Endothelial cell (in vitro differentiated cells): ENCODE results near the gene HHIPL1. TPM values are rescaled to one million over a fixed set of nuclear protein-coding genes. Genes with fewer than 3 reads are reported as not detected.

Experiments
- DNase-seq: peaks from one replicate; pipeline ENCODE4 v3.0.0; 2021; ENCODE audit warnings: low spot score
- H3K27ac Mint-ChIP-seq: one replicate; pipeline ENCODE4 v1.8.0; 2021; ENCODE audit warnings: mixed read lengths, inconsistent platforms; ENCODE audit not compliant: unreplicated experiment
- H3K27me3 Mint-ChIP-seq: one replicate; pipeline ENCODE4 v1.8.0; 2021; ENCODE audit warnings: mild to moderate bottlenecking, moderate library complexity, mixed read lengths, inconsistent platforms; ENCODE audit not compliant: unreplicated experiment
- H3K36me3 Mint-ChIP-seq: one replicate; pipeline ENCODE4 v1.8.0; 2021; ENCODE audit warnings: mild to moderate bottlenecking, low read depth, mixed read lengths, inconsistent platforms; ENCODE audit not compliant: unreplicated experiment
- H3K4me1 Mint-ChIP-seq: one replicate; pipeline ENCODE4 v1.8.0; 2021; ENCODE audit warnings: mild to moderate bottlenecking, mixed read lengths, inconsistent platforms; ENCODE audit not compliant: unreplicated experiment
- H3K4me3 Mint-ChIP-seq: one replicate; pipeline ENCODE4 v1.8.0; 2021; ENCODE audit warnings: mild to moderate bottlenecking, mixed read lengths, inconsistent platforms; ENCODE audit not compliant: unreplicated experiment
- H3K9me3 Mint-ChIP-seq: one replicate; pipeline ENCODE4 v1.8.0; 2021; ENCODE audit warnings: mixed read lengths, inconsistent platforms; ENCODE audit not compliant: unreplicated experiment
- CTCF ChIP-seq: fragments of 200-600 bp; sonication (generic); IDR thresholded peaks from one replicate; pipeline ENCODE4 v1.5.0; 2021; ENCODE audit warnings: antibody characterized with exemption; ENCODE audit not compliant: unreplicated experiment
- total RNA-seq: library from RNA; stranded (reverse); fragmentation: NEBNext Ultra II Directional; extraction: Animal tissue kit (Norgen Biotek cat#: 25700); gene quantifications from one replicate; pipeline ENCODE4 v1.2.1, GENCODE V29; 2021; ENCODE audit not compliant: unreplicated experiment

HHIPL1 gene
- total RNA-seq, 1 donor from 2014 or later = 15.1 TPM

- peak overlapping the region; percentile 78 for H3K4me3 Mint-ChIP-seq
- H3K27me3 Mint-ChIP-seq = peaks cover 15% of the 10 kb centered on the region
- no peaks in the 10 kb centered on the region for H3K9me3 Mint-ChIP-seq
- DNase-seq = no peak
- peaks cover 5% of the 10 kb centered on the region for H3K36me3 Mint-ChIP-seq
- H3K4me1 Mint-ChIP-seq = peaks cover 31% of the 10 kb centered on the region
- no peak for TF ChIP-seq CTCF
- no peak overlapping the region for H3K27ac Mint-ChIP-seq
Measured at GRCh38 chr14:99685151-99685591, 40.2 kb downstream of the HHIPL1 start.

- TF ChIP-seq CTCF = no peak
- peak overlapping the region; percentile 48 for H3K4me3 Mint-ChIP-seq
- no peak overlapping the region for H3K27ac Mint-ChIP-seq
- peaks cover 5% of the 10 kb centered on the region for H3K36me3 Mint-ChIP-seq
- DNase-seq = no peak
- peaks cover 16% of the 10 kb centered on the region for H3K27me3 Mint-ChIP-seq
- no peaks in the 10 kb centered on the region for H3K9me3 Mint-ChIP-seq
- peaks cover 34% of the 10 kb centered on the region for H3K4me1 Mint-ChIP-seq
Measured at GRCh38 chr14:99685596-99685995, 40.7 kb downstream of the HHIPL1 start.

GRCh38 chr14:99686557-99687283 lies 41.8 kb downstream of the HHIPL1 start:
- no peak overlapping the region for H3K27ac Mint-ChIP-seq
- H3K4me1 Mint-ChIP-seq = peaks cover 41% of the 10 kb centered on the region
- DNase-seq = no peak
- no peak for TF ChIP-seq CTCF
- no peaks in the 10 kb centered on the region for H3K9me3 Mint-ChIP-seq
- peaks cover 5% of the 10 kb centered on the region for H3K36me3 Mint-ChIP-seq
- H3K27me3 Mint-ChIP-seq = peaks cover 16% of the 10 kb centered on the region
- no peak overlapping the region for H3K4me3 Mint-ChIP-seq

GRCh38 chr14:99687284-99688209 lies 42.6 kb downstream of the HHIPL1 start:
- peak; percentile 28 for DNase-seq
- H3K4me3 Mint-ChIP-seq = no peak overlapping the region
- H3K9me3 Mint-ChIP-seq = no peaks in the 10 kb centered on the region
- peak; percentile 87 for TF ChIP-seq CTCF
- peaks cover 41% of the 10 kb centered on the region for H3K4me1 Mint-ChIP-seq
- no peak overlapping the region for H3K27ac Mint-ChIP-seq
- H3K27me3 Mint-ChIP-seq = peaks cover 13% of the 10 kb centered on the region
- peaks cover 5% of the 10 kb centered on the region for H3K36me3 Mint-ChIP-seq
